ENCODE measurements around the gene GREM2. TPM values are rescaled to one million over a fixed set of nuclear protein-coding genes. Genes with fewer than 3 reads are reported as not detected.

The GREM2 gene
- 1.6 TPM for total RNA-seq

DNA sequence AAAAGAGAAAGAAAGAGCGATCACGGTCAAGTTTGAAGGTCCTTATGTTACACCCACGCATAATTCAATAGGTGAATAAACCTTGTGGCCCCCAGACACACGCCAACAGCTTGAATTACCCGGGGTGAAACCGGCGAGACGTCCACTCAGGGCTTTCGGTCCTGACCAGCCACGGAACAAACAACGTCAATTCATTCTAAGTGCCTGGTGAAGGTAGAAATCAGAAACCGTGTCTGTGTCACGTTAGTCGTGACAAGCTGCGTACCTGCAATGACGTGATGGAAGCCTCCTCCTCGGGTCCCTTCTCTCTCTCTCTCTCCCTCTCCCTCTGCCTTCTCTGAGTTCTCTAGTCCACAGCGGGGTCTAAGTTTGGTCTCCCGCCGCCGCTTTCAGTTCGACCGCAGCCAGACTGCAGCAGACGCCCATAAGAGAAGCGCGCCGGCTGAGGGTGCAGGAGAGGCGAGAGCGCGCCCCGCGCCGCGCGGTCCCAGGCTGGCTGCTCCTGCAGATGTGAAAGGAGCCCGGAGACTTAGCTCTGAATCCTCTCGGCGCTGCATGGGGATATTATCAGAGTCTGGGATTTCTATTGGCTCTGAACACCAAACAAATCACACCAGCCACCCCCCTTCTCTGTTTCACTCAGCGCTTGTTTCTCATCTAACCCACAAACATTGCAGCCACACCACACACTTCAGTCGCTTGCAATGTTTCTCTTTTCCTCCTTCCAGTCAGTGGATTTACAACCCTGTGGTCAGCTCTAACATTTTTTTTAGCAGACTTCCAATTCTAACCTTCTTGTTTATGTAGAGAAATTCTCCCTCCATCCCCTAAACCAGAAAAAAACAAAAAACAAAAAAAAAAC is at the start of gene GREM2:
Gene GREM2 (minus strand): TSS at position 537 of the 862 bp plus-strand sequence. CDS start 118,680 bp downstream, outside the sequence.
- peak; percentile 53 for DNase-seq (ENCODE audit: low spot score)

DNA sequence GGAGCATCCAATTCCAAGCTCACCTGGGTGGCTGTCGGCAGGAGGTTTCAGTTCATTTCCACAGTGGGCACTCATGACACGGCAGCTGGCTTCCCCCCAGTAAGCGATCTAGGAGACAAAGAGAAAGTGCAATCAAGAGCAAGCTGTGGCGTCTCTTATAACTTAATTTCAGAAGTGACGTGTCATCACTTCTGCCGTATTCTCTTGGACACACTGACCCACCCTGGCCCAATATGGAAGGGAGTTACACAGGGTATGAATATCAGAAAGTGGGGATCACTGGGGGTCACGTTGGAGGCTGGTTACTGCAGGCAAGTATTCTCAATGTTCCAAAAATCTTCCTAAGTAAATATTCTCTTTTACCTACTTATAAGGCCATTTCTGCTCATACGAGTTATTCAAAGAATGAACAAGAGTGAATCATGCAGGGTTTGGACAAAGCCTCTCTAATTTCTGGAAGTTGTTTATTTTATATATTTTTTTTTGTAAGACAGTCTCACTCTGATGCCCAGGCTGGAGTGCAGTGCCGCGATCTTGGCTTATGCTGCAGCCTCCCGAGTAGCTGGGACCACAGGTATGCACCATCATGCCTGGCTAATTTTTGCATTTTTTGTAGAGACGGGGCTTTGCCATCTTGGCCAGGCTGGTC is 46.5 kb upstream of the GREM2 start:
- DNase-seq (ENCODE audit: low spot score), result no peak

DNA sequence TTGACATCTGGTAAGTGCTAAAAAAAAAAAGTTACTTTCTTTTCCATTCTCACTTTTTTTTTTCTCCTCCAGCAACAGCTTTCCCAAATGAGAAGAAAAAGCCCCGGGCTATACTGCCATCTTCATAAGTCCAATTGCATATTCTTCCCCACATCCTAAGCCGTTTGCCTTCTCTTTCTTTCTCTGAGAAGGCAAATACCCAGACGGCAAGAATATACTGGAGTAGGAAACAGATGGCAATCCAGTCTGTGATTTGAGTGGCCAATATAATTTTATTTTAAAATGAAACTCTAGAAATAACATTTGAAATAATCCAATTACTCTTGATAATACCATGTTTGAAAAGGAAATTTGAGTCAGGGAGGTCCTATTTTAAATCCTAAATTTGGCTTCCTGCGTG is 44.6 kb upstream of the GREM2 start:
- no peak for DNase-seq (ENCODE audit: low spot score)

DNA sequence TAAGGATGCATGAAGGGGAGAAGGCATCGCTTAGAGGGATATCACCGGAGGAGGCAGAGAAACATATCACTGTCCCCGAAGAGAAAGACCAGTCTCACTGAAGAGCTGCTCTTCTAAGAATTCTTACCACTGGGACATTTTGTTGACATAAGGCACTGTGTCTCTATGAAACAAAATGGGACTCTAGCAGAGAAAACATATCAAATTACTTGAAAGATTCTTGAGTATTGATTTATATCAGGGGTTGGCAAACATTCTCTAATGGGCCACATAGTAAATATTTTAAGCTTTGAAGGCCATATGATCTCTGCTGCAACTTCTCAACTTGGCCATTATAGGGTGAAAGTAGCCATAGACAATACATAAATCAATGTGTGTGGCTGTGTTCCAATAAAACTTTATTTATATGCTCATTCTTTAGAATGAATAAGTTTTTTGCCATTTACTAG is 41.0 kb upstream of the GREM2 start:
- DNase-seq (ENCODE audit: low spot score), result no peak

DNA sequence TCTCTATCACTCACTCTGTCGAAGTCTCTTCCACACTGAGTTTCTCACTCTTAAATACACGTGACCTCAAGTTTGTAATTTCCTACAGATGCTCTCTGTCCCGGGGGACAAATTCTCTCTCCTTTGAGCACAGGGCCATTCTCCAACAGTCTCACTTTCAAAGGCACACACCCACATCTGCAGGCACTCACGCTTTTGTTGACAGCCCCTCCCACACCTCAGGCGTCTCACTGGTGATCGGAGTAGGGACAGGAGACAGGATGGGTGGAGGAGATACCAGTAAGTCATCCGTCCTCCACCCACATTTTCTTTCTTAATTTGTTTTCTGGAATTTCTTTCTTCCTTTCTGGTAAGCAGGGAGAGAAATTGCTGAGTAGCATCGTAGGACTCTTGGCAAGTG is 40.6 kb upstream of the GREM2 start:
- no peak for DNase-seq (ENCODE audit: low spot score)

DNA sequence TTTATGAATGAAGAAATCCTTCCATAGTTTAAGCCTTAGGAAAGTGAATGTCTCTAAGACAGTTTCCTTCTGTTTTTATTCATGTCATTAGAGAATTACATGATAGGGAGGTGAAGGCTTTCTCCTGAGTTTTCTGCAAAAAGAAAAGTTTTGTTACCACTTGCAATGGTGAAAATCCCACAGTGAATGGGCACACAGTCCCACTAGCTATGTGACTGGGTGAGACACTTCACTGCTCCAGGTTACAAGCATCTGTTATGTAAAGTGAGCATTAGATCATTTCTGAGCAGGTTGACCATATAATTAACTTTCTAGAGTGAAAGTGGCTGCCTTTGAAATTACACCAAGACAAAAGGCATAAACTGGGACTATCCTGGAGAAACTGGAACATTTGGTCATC is 38.9 kb upstream of the GREM2 start:
- DNase-seq (ENCODE audit: low spot score), result no peak

DNA sequence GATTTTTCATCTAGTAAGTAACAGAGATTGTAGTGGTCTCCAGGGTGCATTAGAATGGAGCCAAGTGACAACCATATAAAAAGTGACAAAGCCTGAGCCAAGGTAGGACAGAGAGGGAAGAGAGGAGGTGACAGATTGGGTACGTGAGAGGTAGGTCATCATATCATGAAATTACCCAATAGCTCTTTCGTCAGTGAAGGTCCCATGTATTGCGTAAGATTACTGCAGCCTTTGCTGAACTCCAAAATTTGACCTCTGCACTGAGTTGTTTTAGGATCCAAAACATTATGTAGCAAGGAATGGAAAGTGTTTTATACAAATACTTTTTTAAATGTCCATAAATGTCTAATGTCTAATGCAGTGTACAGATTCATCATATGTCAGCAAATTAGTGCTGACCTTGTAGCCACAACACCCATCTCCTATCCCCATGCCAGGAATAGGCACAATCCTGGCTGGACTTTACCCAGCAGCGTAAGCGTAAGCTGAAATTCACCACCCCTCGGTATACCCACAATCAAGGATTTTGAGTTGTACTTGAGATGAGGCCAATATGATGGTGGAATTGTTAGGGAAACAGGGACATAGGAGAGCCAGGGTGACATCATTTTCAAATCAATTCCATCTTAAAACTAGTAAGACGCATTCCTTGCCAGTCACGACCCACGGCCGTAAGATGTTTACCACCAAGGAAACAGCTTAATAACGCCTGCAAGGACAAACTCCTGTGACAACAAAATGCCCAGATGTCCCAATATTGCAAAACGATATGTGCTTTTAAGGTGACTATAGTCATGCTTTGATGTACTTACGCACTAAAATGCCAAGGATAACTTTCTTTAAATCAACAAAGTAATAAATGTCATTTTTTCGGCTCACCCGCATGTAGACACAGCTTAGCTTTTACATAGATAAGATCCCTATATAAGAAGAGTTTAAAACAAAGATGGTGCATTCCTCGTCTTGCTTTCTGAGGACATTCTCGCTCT is 38.1 kb upstream of the GREM2 start:
- no peak for DNase-seq (ENCODE audit: low spot score)

DNA sequence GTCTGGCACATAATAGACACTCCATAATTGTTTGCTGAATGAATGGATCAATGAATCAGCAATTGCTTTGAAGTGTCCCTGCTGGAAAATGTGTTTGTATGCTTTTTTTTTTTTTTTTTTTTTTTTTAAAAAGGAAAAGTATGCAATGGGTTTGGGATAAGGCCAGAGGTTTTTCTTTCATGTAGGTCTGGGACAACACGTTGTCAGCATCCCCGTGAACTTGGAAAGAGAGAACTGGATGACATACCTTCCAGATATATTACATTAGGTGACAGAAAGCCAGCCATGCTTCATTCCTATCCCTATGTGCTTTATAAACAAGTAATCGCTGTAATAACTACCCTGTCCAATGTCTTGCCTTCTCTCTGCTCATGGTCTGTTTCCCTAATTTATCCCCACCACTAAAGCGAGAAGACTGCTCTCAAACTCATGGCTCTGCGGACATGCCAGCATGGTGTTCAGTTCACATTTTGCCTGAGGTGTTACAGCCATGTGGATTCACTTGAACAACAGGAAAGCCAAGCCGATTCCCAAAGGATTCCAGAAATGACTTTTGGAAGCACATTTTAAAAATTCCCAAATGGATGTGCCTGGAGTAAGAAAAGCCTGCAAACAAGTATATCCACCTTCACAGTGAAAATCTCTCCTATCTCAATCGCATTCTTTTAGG is 34.8 kb upstream of the GREM2 start:
- no peak for DNase-seq (ENCODE audit: low spot score)

DNA sequence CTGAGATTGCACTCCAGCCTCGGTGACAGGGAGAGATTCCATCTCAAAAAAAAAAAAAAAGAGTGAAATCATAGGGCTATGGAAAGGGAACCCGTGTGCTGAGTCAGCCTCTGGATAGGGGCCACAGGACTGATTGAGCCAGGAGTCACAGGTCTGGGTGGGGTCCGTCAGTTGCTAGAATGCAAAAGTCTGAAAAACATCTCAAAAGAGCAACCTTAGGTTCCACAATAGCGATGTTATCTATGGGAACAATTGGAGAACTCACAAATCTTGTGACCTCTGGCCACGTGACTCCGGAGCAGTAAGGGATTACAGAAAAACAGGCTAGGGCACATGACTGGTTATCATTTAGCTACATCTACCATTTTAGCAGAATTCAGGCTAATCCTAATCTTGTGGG is 32.8 kb upstream of the GREM2 start:
- no peak for DNase-seq (ENCODE audit: low spot score)

DNA sequence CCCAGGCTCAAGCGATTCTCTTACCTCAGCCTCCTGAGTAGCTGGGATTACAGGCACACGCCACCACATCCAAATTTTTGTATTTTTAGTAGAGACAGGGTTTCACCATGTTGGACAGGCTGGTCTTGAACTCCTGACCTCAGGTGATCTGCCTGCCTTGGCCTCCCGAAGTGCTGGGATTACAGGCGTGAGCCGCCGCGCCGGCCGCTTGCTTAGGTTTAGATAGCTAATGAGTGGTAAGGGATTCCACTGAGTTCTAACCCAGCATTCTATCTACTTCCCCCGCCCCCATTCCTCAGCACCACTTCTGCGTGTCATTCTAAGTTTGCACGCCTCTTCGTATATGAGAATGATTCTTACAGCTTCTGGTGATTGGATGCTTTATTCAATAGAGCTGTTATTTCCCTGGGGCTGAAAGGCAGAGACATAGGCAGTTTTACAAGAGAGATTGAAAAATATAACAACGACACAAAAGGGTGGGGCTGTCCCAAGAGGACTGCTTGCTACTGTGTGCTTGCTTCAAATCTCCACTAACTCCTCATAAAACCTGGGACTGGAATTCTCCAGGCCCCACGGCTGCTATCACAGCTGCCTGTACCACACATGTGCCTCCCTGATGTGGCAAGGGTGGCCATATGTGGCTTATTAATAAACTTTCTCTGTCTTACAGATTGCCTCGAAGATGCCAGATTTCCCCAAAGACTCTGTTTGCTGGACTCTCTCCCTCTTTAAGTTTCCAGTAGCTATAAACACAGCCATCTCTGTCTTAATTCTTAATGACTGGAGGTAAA is 23.7 kb upstream of the GREM2 start:
- no peak for DNase-seq (ENCODE audit: low spot score)

DNA sequence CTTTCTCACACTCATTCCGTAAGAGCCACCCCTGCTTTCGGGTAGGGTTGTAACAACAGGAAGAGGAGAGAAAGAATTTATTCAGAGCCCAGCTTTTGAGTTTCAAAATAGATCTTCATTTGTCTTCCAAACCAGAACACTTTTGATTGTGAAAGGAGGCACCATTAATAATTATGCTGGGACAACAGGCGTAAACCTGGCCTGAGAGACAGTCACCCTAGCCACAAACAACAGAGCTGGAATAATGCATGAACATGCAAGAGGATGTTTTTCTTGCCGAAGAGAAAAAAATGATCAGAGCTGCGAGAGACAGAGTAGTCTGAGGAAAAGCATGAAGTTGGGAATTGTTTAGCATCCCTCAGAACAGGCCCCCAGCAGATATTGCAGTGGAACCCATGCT is 18.5 kb upstream of the GREM2 start:
- no peak for DNase-seq (ENCODE audit: low spot score)

DNA sequence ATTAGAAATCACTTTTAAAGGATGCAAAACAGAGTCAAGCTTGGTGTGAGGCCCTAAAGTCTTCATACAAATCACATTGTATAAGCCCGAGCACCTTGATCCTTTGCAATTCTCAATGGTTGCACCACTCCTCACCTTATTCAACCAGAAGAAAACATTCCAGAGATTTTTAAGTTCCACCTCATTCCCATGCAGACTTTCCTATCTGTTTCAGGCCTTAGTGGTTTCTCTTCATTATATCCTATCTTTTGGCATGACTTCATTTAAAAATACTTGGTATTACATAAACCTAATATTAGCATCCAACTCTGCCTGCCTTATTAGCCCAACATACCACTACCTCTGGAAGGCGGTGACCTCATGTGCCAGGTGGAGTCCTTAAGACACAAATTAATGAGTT is 9.3 kb upstream of the GREM2 start:
- DNase-seq (ENCODE audit: low spot score), result no peak

DNA sequence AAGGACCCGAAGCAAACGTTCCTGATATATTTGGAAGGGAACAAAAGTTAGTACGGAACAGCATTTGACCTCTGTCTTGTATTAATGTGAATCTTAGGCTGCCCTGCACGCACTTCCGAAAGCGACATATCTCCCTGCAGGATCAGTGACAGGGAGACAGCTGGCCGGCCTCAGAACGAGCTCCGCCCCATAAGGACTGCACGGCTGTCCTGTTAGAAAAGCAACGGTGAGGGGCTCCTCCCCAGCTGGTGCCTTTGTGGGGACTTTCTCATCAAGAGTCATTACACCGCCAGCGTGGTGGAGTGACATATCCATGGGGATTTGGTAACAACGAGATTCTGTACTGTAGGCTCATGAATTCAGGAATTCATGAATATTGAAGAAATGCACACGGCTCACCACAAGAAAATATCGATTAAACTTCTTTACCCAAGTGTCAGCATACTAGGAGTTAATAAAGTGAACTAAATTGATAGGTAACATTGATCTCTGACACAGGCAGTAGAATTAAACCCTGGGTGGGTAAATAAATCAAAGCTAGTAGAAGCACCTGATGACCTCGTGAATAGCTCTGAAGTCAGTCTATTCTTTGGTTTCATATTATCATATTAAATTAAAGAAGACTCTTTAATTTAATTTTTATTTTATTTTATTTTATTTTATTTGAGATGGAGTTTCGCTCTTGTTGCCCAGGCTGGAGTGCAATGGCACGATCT is 8.1 kb upstream of the GREM2 start:
- DNase-seq (ENCODE audit: low spot score), result no peak

DNA sequence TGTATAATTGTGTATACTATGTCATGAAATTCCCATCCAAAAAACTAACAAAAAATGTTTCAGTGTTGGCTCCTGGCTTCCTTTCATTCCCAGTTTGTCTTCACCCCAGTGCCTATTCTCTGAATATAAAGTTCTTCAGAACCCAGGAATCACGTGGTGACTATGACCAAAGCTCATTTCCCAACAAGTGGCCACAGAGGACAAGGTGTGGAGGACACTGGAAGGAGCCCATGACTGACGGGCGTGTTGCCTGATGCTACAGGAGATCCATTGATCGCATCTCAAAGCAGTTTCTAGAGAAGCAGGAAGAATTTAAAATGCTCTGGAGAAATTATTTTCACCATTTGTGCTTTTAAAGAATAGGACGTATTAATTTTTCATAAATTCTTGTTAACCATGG is 7.4 kb upstream of the GREM2 start:
- no peak for DNase-seq (ENCODE audit: low spot score)

DNA sequence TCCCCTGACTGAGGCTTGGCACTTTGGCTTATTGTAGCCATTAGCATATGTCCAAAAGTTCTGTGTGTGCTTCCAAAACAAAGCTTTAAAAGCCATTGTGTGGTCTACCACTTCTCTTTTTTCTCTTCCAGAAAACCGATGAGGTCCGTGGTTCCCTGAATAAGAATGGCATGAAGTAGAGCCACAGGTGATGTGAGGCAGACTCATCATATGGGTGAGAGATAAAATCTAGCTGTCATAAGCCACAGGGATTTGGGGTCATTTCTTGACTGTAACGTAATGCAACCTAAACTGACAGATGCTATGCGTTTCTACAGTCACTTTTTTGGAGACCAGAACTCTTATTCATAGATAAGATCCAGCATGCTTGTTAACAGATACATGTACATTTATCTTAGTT is 7.0 kb upstream of the GREM2 start:
- DNase-seq (ENCODE audit: low spot score), result no peak

DNA sequence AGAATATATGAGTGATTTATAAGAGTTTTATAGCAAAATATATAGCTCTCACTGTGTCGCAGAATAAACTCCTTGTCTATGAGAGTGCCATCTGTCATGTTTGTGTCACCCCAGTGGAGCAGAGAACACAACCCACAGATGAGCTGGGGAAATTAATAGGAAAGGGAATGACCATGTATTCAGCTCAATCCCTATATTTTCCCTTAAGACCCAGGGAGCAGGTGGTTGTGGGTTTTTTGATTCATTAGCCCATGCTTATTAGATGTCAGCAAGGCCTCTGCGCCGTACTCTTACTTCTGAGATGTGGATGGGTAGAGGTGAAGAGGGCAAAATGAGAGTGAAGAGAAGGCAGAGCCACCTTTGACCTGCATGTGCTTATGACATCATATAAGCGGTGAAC is 4.1 kb upstream of the GREM2 start:
- DNase-seq (ENCODE audit: low spot score), result no peak

DNA sequence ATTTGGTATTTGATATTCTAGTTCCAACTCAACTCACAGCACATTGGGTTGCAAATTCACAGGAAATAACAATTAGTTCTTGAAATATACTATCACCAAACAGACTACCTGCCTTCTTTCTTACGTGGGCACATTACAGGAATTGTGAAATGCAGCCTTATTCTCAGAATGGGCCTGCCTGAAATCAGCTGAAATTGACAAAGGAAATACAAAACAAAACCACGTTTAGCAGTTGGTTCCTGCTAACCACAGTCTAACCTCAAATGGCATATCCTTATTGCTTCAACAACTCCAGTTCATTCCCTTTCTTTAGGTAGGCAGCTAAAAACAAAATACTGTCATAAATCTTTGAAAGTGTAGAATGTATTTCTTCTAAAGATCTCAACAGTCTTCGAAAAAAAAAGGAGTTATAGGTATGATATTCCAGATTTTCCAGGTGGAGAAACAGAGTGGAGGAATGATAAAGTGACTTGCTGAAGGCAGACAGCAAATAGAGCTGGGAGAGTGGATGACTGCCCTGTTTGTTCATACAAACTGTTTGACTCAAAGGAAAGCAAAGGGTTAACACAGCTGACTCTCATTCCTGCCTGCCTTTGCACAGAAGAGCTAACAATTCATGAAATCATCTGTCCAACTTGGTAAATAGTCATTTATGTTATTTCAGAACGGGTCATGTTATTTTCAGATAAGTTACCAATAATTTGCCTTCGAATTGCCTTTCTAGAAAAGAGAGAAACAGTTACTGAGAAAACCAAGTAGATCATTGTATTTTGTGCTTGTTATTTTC is 1.6 kb upstream of the GREM2 start:
- no peak for DNase-seq (ENCODE audit: low spot score)

DNA sequence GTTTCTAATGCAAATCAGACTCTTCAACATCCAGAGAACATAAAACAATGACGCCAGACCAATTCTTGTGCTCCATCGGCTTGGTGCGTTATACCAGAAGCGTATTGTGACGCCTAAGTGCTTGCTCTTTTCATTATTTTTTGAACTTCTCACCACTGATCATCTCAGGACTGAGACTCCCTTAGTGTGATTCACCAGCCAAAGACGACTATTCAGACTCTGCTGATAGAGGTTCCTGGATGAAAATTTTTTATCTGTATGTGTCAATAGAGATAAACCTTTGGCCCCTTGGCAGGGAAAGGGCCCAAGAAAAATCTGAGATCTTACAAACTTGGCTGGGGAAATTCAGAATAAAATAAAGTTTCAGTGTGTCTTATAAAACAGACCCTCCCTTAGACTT is 856 bp upstream of the GREM2 start:
- no peak for DNase-seq (ENCODE audit: low spot score)

DNA sequence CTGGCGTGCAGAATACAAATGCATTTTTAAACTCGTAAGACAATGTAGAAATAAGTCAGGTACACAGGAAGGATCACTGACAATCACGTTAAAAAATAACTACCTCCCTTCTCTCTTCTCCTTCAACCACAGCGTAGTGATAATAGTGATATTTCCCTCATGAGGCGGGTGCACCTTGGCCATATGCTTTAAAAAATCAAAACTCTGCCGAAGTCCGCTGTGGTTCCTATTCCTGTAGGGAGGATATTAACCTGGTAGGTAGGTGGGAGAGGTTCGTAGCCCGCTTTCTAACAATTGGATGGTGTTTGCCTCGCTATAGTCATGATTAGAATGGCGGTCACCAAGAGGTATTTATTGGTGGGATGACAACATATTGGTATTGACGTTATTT is 732 bp downstream of the GREM2 start:
- no peak for DNase-seq (ENCODE audit: low spot score)

Data from ureter (tissue), 1 donor.